Mesenchymal stem cell (in vitro differentiated cells and primary cell): ENCODE measurements around the gene DFFA.

Experiments used
- DNase-seq: peaks from one replicate; pipeline ENCODE4 v3.0.0-alpha.2; 2013
- H2AFZ ChIP-seq: one replicate; pipeline ENCODE4 v1.6.1; 2013; ENCODE audit warnings: low read depth, mild to moderate bottlenecking, control low read depth, inconsistent platforms, low read length, moderate library complexity
- H2AK5ac ChIP-seq: 2 replicates; pipeline ENCODE4 v1.6.1; 2013; ENCODE audit warnings: low read length, moderate library complexity, mild to moderate bottlenecking, inconsistent platforms; ENCODE audit not compliant: severe bottlenecking
- H2BK120ac ChIP-seq: one replicate; pipeline ENCODE4 v1.6.1; 2013; ENCODE audit warnings: low read depth, mild to moderate bottlenecking, inconsistent platforms, low read length, moderate library complexity
- H2BK12ac ChIP-seq, 2 experiments: one replicate each; pipeline ENCODE4 v1.6.1; 2013; ENCODE audit warnings: inconsistent platforms in 2 of 2, low read length in 2 of 2, mild to moderate bottlenecking in 2 of 2, moderate library complexity in 2 of 2, control low read depth in 1 of 2
- H2BK15ac ChIP-seq: one replicate; pipeline ENCODE4 v1.6.1; 2013; ENCODE audit warnings: mild to moderate bottlenecking, low read depth, inconsistent platforms; ENCODE audit not compliant: poor library complexity, severe bottlenecking
- H2BK5ac ChIP-seq: 2 replicates; pipeline ENCODE4 v1.6.1; 2013; ENCODE audit warnings: low read depth, mild to moderate bottlenecking, low read length, control low read depth, inconsistent platforms; ENCODE audit not compliant: poor library complexity, severe bottlenecking
- H3K14ac ChIP-seq, 2 experiments: one replicate each; pipeline ENCODE4 v1.6.1; 2013; ENCODE audit warnings: inconsistent platforms in 2 of 2, low read length in 2 of 2, control low read depth in 1 of 2, mild to moderate bottlenecking in 1 of 2, moderate library complexity in 1 of 2
- H3K18ac ChIP-seq, 2 experiments: one replicate each; pipeline ENCODE4 v1.6.1; 2013; ENCODE audit warnings: inconsistent platforms in 2 of 2, low read length in 2 of 2, control low read depth in 1 of 2, low read depth in 1 of 2, mild to moderate bottlenecking in 1 of 2
- H3K23ac ChIP-seq, 2 experiments: one replicate each; pipeline ENCODE4 v1.6.1; 2013; ENCODE audit warnings: inconsistent platforms in 2 of 2, low read length in 2 of 2, mild to moderate bottlenecking in 2 of 2, moderate library complexity in 2 of 2, control low read depth in 1 of 2
- H3K27ac ChIP-seq: 2 replicates; pipeline ENCODE4 v1.5.1; 2013; ENCODE audit warnings: mild to moderate bottlenecking, moderate library complexity, low read length, control low read depth, inconsistent platforms; ENCODE audit not compliant: poor library complexity, severe bottlenecking
- H3K27me3 ChIP-seq, 2 experiments: 2 replicates each; pipeline versions ENCODE4 v1.6.1 to v1.7.0; 2013; ENCODE audit warnings: low read length in 2 of 2, mild to moderate bottlenecking in 2 of 2, moderate library complexity in 2 of 2, control low read depth in 1 of 2, inconsistent platforms in 1 of 2; ENCODE audit not compliant: control insufficient read depth in 1 of 2, insufficient read depth in 1 of 2
- H3K36me3 ChIP-seq, 2 experiments: 2 replicates each; pipeline versions ENCODE4 v1.6.1 to v1.7.0; 2013; ENCODE audit warnings: low read length in 2 of 2, control low read depth in 1 of 2, inconsistent platforms in 1 of 2, low read depth in 1 of 2, mild to moderate bottlenecking in 1 of 2; ENCODE audit not compliant: insufficient read depth in 2 of 2, control insufficient read depth in 1 of 2
- H3K4ac ChIP-seq, 2 experiments: one replicate each; pipeline ENCODE4 v1.6.1; 2013; ENCODE audit warnings: inconsistent platforms in 2 of 2, low read length in 2 of 2, mild to moderate bottlenecking in 2 of 2, moderate library complexity in 2 of 2, control low read depth in 1 of 2, low read depth in 1 of 2
- H3K4me1 ChIP-seq: 2 replicates; pipeline ENCODE4 v1.6.1; 2013; ENCODE audit warnings: low read depth, low read length, control low read depth; ENCODE audit not compliant: control insufficient read depth, insufficient read depth
- H3K4me2 ChIP-seq: 2 replicates; pipeline ENCODE4 v1.6.1; 2013; ENCODE audit warnings: low read length, mild to moderate bottlenecking, inconsistent platforms; ENCODE audit not compliant: poor library complexity, severe bottlenecking
- H3K4me3 ChIP-seq, 2 experiments: 2 replicates each; pipeline versions ENCODE4 v1.5.1 to v1.7.0; 2013; ENCODE audit warnings: low read length in 2 of 2, mild to moderate bottlenecking in 2 of 2, control low read depth in 1 of 2, low read depth in 1 of 2; ENCODE audit not compliant: insufficient read depth in 1 of 2
- H3K79me1 ChIP-seq: replicated peaks from 2 replicates; pipeline ENCODE4 v1.6.1; 2013; ENCODE audit warnings: mild to moderate bottlenecking, control low read depth, low read length, inconsistent platforms; ENCODE audit not compliant: poor library complexity, severe bottlenecking
- H3K9ac ChIP-seq: 2 replicates; pipeline ENCODE4 v1.7.0; 2013; ENCODE audit warnings: mild to moderate bottlenecking, low read length, moderate library complexity
- H3K9me3 ChIP-seq: 2 replicates; pipeline ENCODE4 v1.7.0; 2013; ENCODE audit warnings: mild to moderate bottlenecking, low read length; ENCODE audit not compliant: control insufficient read depth
- H4K8ac ChIP-seq: one replicate; pipeline ENCODE4 v1.6.1; 2013; ENCODE audit warnings: inconsistent platforms, mild to moderate bottlenecking, low read length, moderate library complexity
- H4K91ac ChIP-seq: one replicate; pipeline ENCODE4 v1.6.1; 2013; ENCODE audit warnings: mild to moderate bottlenecking, low read length, inconsistent platforms
- WGBS: methylation state at CpG from one replicate; pipeline ENCODE4 v1.1.7; 2013; ENCODE audit warnings: mixed read lengths; 5-methylcytosine and 5-hydroxymethylcytosine counted together

The DFFA gene

GRCh38 chr1:10502206-10502605 lies 29.9 kb upstream of the DFFA start:
- Histone ChIP-seq H3K79me1 (peaks cover 39% of the 10 kb centered on the region), H3K4me2 (no peak overlapping the region), H3K14ac (no peak overlapping the region), H3K23ac (no peak overlapping the region), H3K9me3 (no peaks in the 10 kb centered on the region), H3K9ac (no peak overlapping the region), H2BK12ac (no peak overlapping the region), H3K4me3 (no peak overlapping the region), H4K8ac (no peak overlapping the region), H3K18ac (no peak overlapping the region), H3K4ac (no peak overlapping the region), H2BK15ac (no peak overlapping the region), H3K27me3 (no peaks in the 10 kb centered on the region), H2BK5ac (no peak overlapping the region), H3K27ac (no peak overlapping the region), H3K36me3 (peaks cover 3 to 4% of the 10 kb centered on the region in 2 experiments), H2AK5ac (no peak overlapping the region), H4K91ac (no peak overlapping the region), H3K4me1 (peaks cover 6% of the 10 kb centered on the region), H2AFZ (no peak overlapping the region), H2BK120ac (no peak overlapping the region)
- no peak for DNase-seq
- 88% methylated on average over 4 of the region's 5 CpGs for WGBS

DNA sequence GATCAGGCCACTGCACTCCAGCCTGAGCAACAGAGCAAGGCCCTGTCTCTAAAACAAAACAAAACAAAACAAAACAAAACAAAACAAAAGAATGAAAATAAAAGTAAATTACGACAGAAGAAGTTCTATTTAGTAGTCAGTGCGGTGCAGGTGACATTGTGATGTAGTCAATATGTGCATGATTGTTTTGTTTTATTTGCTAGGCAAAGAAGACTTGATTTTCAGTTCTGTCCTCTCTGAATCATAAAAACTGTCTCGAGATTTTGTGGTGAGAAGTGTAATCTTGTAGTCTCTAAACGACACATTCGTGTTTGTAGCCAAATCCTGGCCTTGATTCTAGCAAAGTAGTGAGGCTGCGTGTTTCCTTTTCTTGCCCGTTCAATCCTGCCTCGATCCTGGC lies 25.9 kb upstream of the DFFA start:
- Histone ChIP-seq H4K8ac (no peak overlapping the region), H2BK120ac (no peak overlapping the region), H3K27me3 (no peaks in the 10 kb centered on the region), H3K4ac (no peak overlapping the region), H3K79me1 (peaks cover 49% of the 10 kb centered on the region), H3K4me1 (peaks cover 4% of the 10 kb centered on the region), H3K9ac (no peak overlapping the region), H3K18ac (no peak overlapping the region), H3K4me3 (no peak overlapping the region), H3K27ac (no peak overlapping the region), H2BK12ac (no peak overlapping the region), H2AK5ac (no peak overlapping the region), H3K14ac (no peak overlapping the region), H2AFZ (no peak overlapping the region), H3K9me3 (no peaks in the 10 kb centered on the region), H4K91ac (no peak overlapping the region), H2BK15ac (no peak overlapping the region), H3K4me2 (no peak overlapping the region), H3K36me3 (peaks cover 10 to 20% of the 10 kb centered on the region in 2 experiments), H3K23ac (no peak overlapping the region), H2BK5ac (no peak overlapping the region)
- no peak for DNase-seq
- 96% methylated on average over 7 of the region's 8 CpGs for WGBS

DNA sequence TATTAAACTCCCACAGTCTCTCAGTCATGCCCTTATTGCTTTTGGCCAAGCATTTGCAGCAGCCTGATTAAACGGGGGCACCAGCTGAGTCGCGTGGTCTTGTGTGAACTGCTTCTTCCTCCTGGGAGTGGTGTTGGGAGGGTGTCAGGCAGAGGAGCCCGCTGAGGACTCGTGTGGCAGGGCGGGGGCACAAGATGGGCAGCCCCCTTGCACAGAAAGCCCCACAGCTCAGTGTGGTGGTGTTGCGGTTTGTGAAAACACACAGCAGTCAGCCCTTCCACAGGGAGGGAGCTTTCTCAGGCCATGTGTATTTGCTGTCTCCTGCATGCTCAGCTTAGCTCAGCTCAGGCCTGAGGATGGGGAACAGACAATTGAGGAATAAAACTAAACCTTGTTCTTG lies 24.8 kb upstream of the DFFA start:
- Histone ChIP-seq H3K23ac (peak overlapping the region in 1 of 2 experiments; percentile 57), H3K4me3 (no peak overlapping the region), H2AFZ (no peak overlapping the region), H3K14ac (no peak overlapping the region), H3K9ac (no peak overlapping the region), H4K8ac (no peak overlapping the region), H3K9me3 (no peaks in the 10 kb centered on the region), H3K4ac (no peak overlapping the region), H3K4me1 (peaks cover 4% of the 10 kb centered on the region), H3K27ac (no peak overlapping the region), H4K91ac (no peak overlapping the region), H3K36me3 (peaks cover 10 to 20% of the 10 kb centered on the region in 2 experiments), H3K4me2 (no peak overlapping the region), H2BK12ac (no peak overlapping the region), H2BK5ac (no peak overlapping the region), H2AK5ac (no peak overlapping the region), H3K18ac (no peak overlapping the region), H2BK120ac (no peak overlapping the region), H3K79me1 (peaks cover 53% of the 10 kb centered on the region), H3K27me3 (no peaks in the 10 kb centered on the region), H2BK15ac (no peak overlapping the region)
- WGBS: over 99% methylated on average over 7 of the region's 7 CpGs
- DNase-seq: no peak

DNA sequence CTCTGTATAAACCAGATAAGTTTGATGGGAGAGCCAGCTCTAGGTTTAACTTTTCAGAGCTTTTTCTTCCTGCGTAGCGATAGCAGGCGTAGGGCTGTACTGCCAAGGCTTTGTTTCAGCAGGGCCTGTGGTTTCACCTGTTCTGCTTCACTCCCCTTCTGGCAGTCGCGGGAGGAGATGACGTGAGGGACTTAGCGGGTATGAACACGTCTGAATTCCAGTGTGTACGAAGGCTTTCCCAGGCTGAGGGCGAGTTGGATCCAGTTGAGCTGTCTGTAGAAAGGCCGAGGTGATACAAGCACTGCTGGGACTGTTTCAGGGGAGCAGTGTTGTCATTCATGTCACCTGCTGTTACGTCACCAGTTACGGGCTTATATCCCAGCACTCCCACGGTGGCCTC lies 23.6 kb upstream of the DFFA start:
- no peak overlapping the region for H3K4me3 ChIP-seq
- no peak overlapping the region for H2BK15ac ChIP-seq
- no peak overlapping the region for H3K23ac ChIP-seq
- no peak overlapping the region for H3K4me2 ChIP-seq
- no peak overlapping the region for H4K8ac ChIP-seq
- H2AFZ ChIP-seq: no peak overlapping the region
- H3K9ac ChIP-seq: no peak overlapping the region
- no peak overlapping the region for H3K14ac ChIP-seq
- H2BK12ac ChIP-seq: no peak overlapping the region
- no peak overlapping the region for H3K18ac ChIP-seq
- WGBS: 89% methylated on average over 14 of the region's 14 CpGs
- H3K79me1 ChIP-seq: peaks cover 50% of the 10 kb centered on the region
- H3K27ac ChIP-seq: no peak overlapping the region
- no peak overlapping the region for H4K91ac ChIP-seq
- H3K27me3 ChIP-seq: no peaks in the 10 kb centered on the region
- no peak overlapping the region for H3K4ac ChIP-seq
- no peak overlapping the region for H2BK120ac ChIP-seq
- no peak overlapping the region for H2BK5ac ChIP-seq
- DNase-seq: no peak
- H2AK5ac ChIP-seq: no peak overlapping the region
- H3K4me1 ChIP-seq: peaks cover 4% of the 10 kb centered on the region
- no peaks in the 10 kb centered on the region for H3K9me3 ChIP-seq
- peaks cover 10 to 20% of the 10 kb centered on the region in 2 experiments for H3K36me3 ChIP-seq
